K562 (cell line): ENCODE data around the gene CDC123.

Source experiments
- ARID1B ChIP-seq: fragments of 450-650 bp; IDR thresholded peaks from 2 replicates; pipeline ENCODE4 v1.6.1; 2016; ENCODE audit warnings: antibody characterized with exemption, mild to moderate bottlenecking, inconsistent platforms
- CTCF ChIP-seq, 3 experiments: IDR thresholded peaks in 2 of 3; conservative IDR thresholded peaks in 1 of 3; 2 replicates each; pipeline ENCODE4 v1.5.1; 2011 to 2012; ENCODE audit warnings: low read length in 3 of 3, mild to moderate bottlenecking in 3 of 3, control low read depth in 2 of 3, improper control_type of control experiment in 1 of 3, inconsistent platforms in 1 of 3, low read depth in 1 of 3, mixed read lengths in 1 of 3, moderate library complexity in 1 of 3; ENCODE audit not compliant: insufficient read depth in 2 of 3
- E2F4 ChIP-seq: sonication (generic); formaldehyde crosslinking; IDR thresholded peaks from 2 replicates; pipeline ENCODE4 v1.8.0; 2022; ENCODE audit warnings: mild to moderate bottlenecking, low read depth, missing genetic modification reagents
- FOXP4 ChIP-seq: sonication (generic); formaldehyde crosslinking; IDR thresholded peaks from 2 replicates; pipeline ENCODE4 v1.8.0; 2022; ENCODE audit warnings: mild to moderate bottlenecking, missing genetic modification reagents, borderline replicate concordance
- MAFK ChIP-seq: IDR thresholded peaks from 2 replicates; pipeline ENCODE4 v1.6.1; 2011; ENCODE audit warnings: low read length, improper control_type of control experiment
- NEUROD1 ChIP-seq: fragments of 150-350 bp; IDR thresholded peaks from 2 replicates; pipeline ENCODE4 v1.6.1; 2014; ENCODE audit warnings: borderline replicate concordance, low read length, low read depth; ENCODE audit not compliant: partially characterized antibody
- REST ChIP-seq, 2 experiments: fragments of 450-650 bp; formaldehyde crosslinking in 1 of 2; IDR thresholded peaks; 2 replicates each; pipeline versions ENCODE4 v1.4.0 to v1.6.1; 2014 to 2020; ENCODE audit warnings: mild to moderate bottlenecking in 2 of 2, borderline replicate concordance in 1 of 2, low read depth in 1 of 2
- SAFB ChIP-seq: fragments of 200-400 bp; formaldehyde crosslinking; IDR thresholded peaks from 2 replicates; pipeline ENCODE4 v1.6.1; 2017; ENCODE audit warnings: low read depth, low read length, borderline replicate concordance
- SP1 ChIP-seq: sonication (generic); formaldehyde crosslinking; IDR thresholded peaks from 2 replicates; pipeline ENCODE4 v1.8.1; 2022; ENCODE audit warnings: mild to moderate bottlenecking, missing genetic modification reagents
- SP2 ChIP-seq: IDR thresholded peaks from 2 replicates; pipeline ENCODE4 v1.6.1; 2011; ENCODE audit warnings: mild to moderate bottlenecking, low read depth, low read length, moderate library complexity; ENCODE audit not compliant: poor library complexity, severe bottlenecking; ENCODE audit errors: extremely low read depth
- TBL1XR1 ChIP-seq, 2 experiments: IDR thresholded peaks; 2 replicates each; pipeline ENCODE4 v1.6.1; 2012; ENCODE audit warnings: improper control_type of control experiment in 2 of 2, low read length in 2 of 2, mild to moderate bottlenecking in 1 of 2
- ZBTB43 ChIP-seq: sonication (generic); formaldehyde crosslinking; IDR thresholded peaks from 2 replicates; pipeline ENCODE4 v1.8.0; 2023; ENCODE audit warnings: mild to moderate bottlenecking, missing genetic modification reagents

GRCh38 chr10:12186323-12186722 lies 9.7 kb upstream of the CDC123 start:
- no peak for TF ChIP-seq SP2
- no peak for TF ChIP-seq CTCF (IDR thresholded peaks at IDR 0.05 in 2 of 3, conservative IDR thresholded peaks at IDR 0.05 in 1 of 3; ENCODE audit: insufficient read depth in 2 of 3, low read depth in 1 of 3, low read length in 3 of 3)
- no peak for TF ChIP-seq MAFK
- no peak for TF ChIP-seq FOXP4 (CRISPR knock-in tag)
- no peak for TF ChIP-seq SP1 (CRISPR knock-in tag)
- TF ChIP-seq ZBTB43: no peak
- no peak for TF ChIP-seq SAFB
- no peak for TF ChIP-seq ARID1B
- no peak for TF ChIP-seq E2F4 (CRISPR knock-in tag)
- TF ChIP-seq TBL1XR1 (IDR thresholded peaks at IDR 0.05; ENCODE audit: low read length in 2 of 2): no peak
- no peak for TF ChIP-seq NEUROD1
- TF ChIP-seq REST (IDR thresholded peaks at IDR 0.05; ENCODE audit: borderline replicate concordance): no peak
- no peak for TF ChIP-seq REST (CRISPR knock-in tag; IDR thresholded peaks at IDR 0.05; ENCODE audit: low read depth)
